ENCODE results near the gene NR3C1.

GRCh38 chr5:143435210-143435657, 31.7 kb upstream of the NR3C1 start:
- TF ChIP-seq POLR2AphosphoS5 (IDR thresholded peaks at IDR 0.05) (no peak), POLR2A (IDR thresholded peaks at IDR 0.05; ENCODE audit: low read depth) (no peak)
- TF ChIP-seq, protein P1, sequence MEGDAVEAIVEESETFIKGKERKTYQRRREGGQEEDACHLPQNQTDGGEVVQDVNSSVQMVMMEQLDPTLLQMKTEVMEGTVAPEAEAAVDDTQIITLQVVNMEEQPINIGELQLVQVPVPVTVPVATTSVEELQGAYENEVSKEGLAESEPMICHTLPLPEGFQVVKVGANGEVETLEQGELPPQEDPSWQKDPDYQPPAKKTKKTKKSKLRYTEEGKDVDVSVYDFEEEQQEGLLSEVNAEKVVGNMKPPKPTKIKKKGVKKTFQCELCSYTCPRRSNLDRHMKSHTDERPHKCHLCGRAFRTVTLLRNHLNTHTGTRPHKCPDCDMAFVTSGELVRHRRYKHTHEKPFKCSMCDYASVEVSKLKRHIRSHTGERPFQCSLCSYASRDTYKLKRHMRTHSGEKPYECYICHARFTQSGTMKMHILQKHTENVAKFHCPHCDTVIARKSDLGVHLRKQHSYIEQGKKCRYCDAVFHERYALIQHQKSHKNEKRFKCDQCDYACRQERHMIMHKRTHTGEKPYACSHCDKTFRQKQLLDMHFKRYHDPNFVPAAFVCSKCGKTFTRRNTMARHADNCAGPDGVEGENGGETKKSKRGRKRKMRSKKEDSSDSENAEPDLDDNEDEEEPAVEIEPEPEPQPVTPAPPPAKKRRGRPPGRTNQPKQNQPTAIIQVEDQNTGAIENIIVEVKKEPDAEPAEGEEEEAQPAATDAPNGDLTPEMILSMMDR (IDR thresholded peaks at IDR 0.05): no peak
